T-helper 9 cell (primary cell): ENCODE measurements around the gene EXOC3L2.
"Not testable (repeated sequence)": the region's sequence is repeated elsewhere in the genome, so short reads cannot be mapped to it uniquely, and the experiment has no call there.

ENCODE experiments used
- DNase-seq: peaks from one replicate; pipeline ENCODE4 v3.0.0-alpha.2; 2020
- total RNA-seq, 2 donors: gene quantifications; one replicate each; lab custom pipeline; 2026; lab: John Stamatoyannopoulos, UW

Gene EXOC3L2
- total RNA-seq: 0 reads per million in 2 donors

GRCh38 chr19:45245334-45245787 lies at the start of gene EXOC3L2:
EXOC3L2 (minus strand) TSS chr19:45245407; CDS start chr19:45239045, 6,362 bp downstream.
- DNase-seq: no peak

GRCh38 chr19:45294291-45295029 lies 49.3 kb upstream of the EXOC3L2 start:
- DNase-seq: no peak

- DNase-seq: no peak
Observed at GRCh38 chr19:45293682-45294081, 48.5 kb upstream of the EXOC3L2 start.

GRCh38 chr19:45291834-45292233 lies 46.6 kb upstream of the EXOC3L2 start:
- no peak for DNase-seq

- DNase-seq: no peak
Observed at GRCh38 chr19:45290381-45290931, 45.2 kb upstream of the EXOC3L2 start.

- no peak for DNase-seq
Observed at GRCh38 chr19:45283443-45284033, 38.3 kb upstream of the EXOC3L2 start.

GRCh38 chr19:45280471-45280961 lies 35.3 kb upstream of the EXOC3L2 start:
- no peak for DNase-seq

- DNase-seq: no peak
Observed at GRCh38 chr19:45279587-45280192, 34.5 kb upstream of the EXOC3L2 start.

GRCh38 chr19:45278087-45278486 lies 32.9 kb upstream of the EXOC3L2 start:
- no peak for DNase-seq

- no peak for DNase-seq
Observed at GRCh38 chr19:45276284-45276687, 31.1 kb upstream of the EXOC3L2 start.

GRCh38 chr19:45275370-45275971 lies 30.3 kb upstream of the EXOC3L2 start:
- no peak for DNase-seq

- no peak for DNase-seq
Observed at GRCh38 chr19:45273521-45273855, 28.3 kb upstream of the EXOC3L2 start.

- DNase-seq: no peak
Observed at GRCh38 chr19:45271735-45272108, 26.5 kb upstream of the EXOC3L2 start.

- no peak for DNase-seq
Observed at GRCh38 chr19:45271098-45271734, 26.0 kb upstream of the EXOC3L2 start.

GRCh38 chr19:45269939-45270338 lies 24.7 kb upstream of the EXOC3L2 start:
- not testable (repeated sequence) for DNase-seq

GRCh38 chr19:45267296-45267695 lies 22.1 kb upstream of the EXOC3L2 start:
- no peak for DNase-seq

- DNase-seq: no peak
Observed at GRCh38 chr19:45265375-45265774, 20.2 kb upstream of the EXOC3L2 start.

- DNase-seq: no peak
Observed at GRCh38 chr19:45264781-45265317, 19.6 kb upstream of the EXOC3L2 start.

- DNase-seq: no peak
Observed at GRCh38 chr19:45263013-45263412, 17.8 kb upstream of the EXOC3L2 start.

- DNase-seq: no peak
Observed at GRCh38 chr19:45262570-45262969, 17.4 kb upstream of the EXOC3L2 start.

- no peak for DNase-seq
Observed at GRCh38 chr19:45258862-45259261, 13.7 kb upstream of the EXOC3L2 start.

GRCh38 chr19:45256836-45257235 lies 11.6 kb upstream of the EXOC3L2 start:
- DNase-seq: no peak
